ENCODE measurements around the gene RAPGEF1. TPM values are rescaled to one million over a fixed set of nuclear protein-coding genes. Genes with fewer than 3 reads are reported as not detected.

Gene RAPGEF1
- total and polyA plus RNA-seq, 9 donors: 17.0 to 64.4 (median 36.4) TPM

DNA sequence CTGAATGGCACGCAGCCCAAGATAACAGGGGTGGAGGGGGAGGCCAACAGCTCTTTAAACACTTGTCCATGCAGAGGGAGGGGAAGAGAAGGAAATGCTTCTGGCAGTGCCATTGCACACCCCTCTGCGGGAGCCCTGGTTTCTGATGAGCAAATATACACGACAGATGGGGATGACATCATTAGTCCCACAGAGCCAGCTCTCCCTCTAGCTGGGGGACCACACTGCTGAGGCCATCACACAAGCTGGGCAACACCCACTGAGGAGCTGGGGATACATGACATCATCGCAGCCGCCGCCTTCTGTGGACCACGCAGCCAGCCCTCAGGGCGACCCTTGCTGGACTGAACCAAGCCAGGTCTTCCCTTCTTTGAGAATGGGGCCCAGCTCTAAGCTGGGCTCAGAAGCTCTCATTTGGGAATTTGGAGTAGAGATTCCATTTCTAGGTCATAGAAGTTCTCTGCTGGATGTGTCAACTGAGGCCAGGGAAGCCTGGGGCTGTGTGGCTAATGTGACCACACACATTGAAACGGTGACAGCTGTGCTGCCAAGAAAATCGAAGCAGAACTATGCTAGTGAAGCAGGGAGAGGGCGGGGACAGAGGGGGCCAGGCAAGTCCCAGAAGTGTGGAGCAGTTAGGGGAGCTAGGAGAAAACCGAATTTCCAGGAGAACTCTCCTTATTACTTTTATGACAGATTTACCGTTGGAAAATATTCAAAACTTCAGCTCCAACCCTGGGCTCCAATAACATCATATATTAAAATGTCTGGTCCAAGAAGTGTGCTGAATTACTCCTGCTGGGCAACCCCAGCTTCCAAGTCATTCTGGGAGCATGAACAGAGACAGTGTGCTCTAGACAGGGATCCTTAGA, 115.0 kb downstream of the RAPGEF1 start:
- no peaks in the 10 kb centered on the region for H3K36me3 ChIP-seq
- H3K4me3 ChIP-seq: no peak overlapping the region
- intact Hi-C loops (cut with DNase I): no loop called here
- no peaks in the 10 kb centered on the region for H3K4me1 ChIP-seq (ENCODE audit: insufficient read depth)
- no peak for TF ChIP-seq EP300 (IDR thresholded peaks at IDR 0.05)
- no peak for TF ChIP-seq POLR2A (IDR thresholded peaks at IDR 0.05)
- TF ChIP-seq, protein P1, sequence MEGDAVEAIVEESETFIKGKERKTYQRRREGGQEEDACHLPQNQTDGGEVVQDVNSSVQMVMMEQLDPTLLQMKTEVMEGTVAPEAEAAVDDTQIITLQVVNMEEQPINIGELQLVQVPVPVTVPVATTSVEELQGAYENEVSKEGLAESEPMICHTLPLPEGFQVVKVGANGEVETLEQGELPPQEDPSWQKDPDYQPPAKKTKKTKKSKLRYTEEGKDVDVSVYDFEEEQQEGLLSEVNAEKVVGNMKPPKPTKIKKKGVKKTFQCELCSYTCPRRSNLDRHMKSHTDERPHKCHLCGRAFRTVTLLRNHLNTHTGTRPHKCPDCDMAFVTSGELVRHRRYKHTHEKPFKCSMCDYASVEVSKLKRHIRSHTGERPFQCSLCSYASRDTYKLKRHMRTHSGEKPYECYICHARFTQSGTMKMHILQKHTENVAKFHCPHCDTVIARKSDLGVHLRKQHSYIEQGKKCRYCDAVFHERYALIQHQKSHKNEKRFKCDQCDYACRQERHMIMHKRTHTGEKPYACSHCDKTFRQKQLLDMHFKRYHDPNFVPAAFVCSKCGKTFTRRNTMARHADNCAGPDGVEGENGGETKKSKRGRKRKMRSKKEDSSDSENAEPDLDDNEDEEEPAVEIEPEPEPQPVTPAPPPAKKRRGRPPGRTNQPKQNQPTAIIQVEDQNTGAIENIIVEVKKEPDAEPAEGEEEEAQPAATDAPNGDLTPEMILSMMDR (IDR thresholded peaks at IDR 0.05): no peak
- H3K27me3 ChIP-seq: no peaks in the 10 kb centered on the region
- WGBS, 3 donors: 81 to 87% (median 85%) methylated on average over 13 of the region's 13 CpGs
- no peak overlapping the region for H3K27ac ChIP-seq
- no peak for DNase-seq
- H3K9me3 ChIP-seq: no peaks in the 10 kb centered on the region

DNA sequence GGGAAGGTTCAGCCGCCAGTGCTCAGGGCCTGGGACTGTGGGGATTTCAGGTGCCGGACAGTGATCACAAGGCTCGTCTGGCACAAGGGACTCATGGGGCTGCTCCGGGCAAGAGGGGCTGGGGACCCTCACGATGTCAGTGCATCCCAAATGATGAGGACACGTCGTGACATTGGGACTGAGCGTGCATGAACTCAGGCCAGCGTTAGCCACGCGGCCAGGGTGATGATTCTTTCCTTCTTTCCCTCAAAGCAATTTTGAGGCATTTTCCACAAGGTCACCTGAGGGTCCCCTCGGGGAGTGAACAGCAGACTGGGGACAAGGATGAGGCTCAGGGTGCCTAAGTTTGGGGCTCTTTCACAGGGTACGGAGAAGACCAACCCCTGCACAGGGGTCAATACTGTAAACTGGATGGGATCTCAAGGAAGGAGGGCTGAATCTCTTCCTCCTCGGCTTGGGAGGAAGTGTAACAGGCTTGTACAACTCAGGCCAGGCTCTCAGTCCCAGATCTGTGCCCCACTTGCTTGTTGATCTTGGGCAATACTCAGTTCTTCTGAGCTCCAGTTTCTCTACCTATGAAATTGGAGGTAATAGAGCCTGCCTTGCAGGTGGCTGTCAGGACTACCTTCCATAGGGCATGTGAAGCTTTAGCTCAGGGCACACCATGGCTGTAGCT, 116.1 kb downstream of the RAPGEF1 start:
- Histone ChIP-seq H3K27ac (no peak overlapping the region), H3K9me3 (no peaks in the 10 kb centered on the region), H3K36me3 (no peaks in the 10 kb centered on the region), H3K4me1 (ENCODE audit: insufficient read depth) (no peaks in the 10 kb centered on the region), H3K4me3 (no peak overlapping the region), H3K27me3 (no peaks in the 10 kb centered on the region)
- DNase-seq: no peak
- WGBS, 3 donors: 86 to 93% (median 90%) methylated on average over 14 of the region's 14 CpGs
- TF ChIP-seq EP300 (IDR thresholded peaks at IDR 0.05) (no peak), POLR2A (IDR thresholded peaks at IDR 0.05) (no peak)
- TF ChIP-seq, protein P1 (IDR thresholded peaks at IDR 0.05): no peak
- intact Hi-C loops (cut with DNase I): no loop called here

DNA sequence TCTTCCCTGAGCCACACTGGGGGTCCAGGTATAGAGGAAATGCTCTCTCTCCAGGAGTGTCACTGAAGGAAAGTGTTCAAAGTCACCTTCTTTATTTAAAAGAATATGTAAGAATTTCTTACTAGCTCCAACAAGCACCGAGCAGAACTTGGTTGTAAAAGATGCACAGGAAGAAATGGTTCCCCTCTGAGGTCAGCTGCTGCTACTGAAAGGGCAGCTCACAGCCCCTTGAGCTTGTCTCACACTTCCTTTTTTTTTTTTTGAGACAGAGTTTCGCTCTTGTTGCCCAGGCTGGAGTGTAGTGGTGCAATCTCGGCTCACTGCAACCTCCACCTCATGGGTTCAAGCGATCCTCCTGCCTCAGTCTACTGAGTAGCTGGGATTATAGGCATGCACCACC, 117.4 kb downstream of the RAPGEF1 start:
- no peak overlapping the region for H3K27ac ChIP-seq
- no peaks in the 10 kb centered on the region for H3K4me1 ChIP-seq (ENCODE audit: insufficient read depth)
- no peaks in the 10 kb centered on the region for H3K36me3 ChIP-seq
- no peaks in the 10 kb centered on the region for H3K9me3 ChIP-seq
- no peak overlapping the region for H3K4me3 ChIP-seq
- WGBS, 3 donors: 87 to 93% (median 89%) methylated on average over 4 of the region's 4 CpGs
- intact Hi-C loops (cut with DNase I): no loop called here
- H3K27me3 ChIP-seq: no peaks in the 10 kb centered on the region
- TF ChIP-seq POLR2A (IDR thresholded peaks at IDR 0.05) (no peak), EP300 (IDR thresholded peaks at IDR 0.05) (no peak)
- TF ChIP-seq, protein P1 (IDR thresholded peaks at IDR 0.05): no peak
- DNase-seq: no peak

DNA sequence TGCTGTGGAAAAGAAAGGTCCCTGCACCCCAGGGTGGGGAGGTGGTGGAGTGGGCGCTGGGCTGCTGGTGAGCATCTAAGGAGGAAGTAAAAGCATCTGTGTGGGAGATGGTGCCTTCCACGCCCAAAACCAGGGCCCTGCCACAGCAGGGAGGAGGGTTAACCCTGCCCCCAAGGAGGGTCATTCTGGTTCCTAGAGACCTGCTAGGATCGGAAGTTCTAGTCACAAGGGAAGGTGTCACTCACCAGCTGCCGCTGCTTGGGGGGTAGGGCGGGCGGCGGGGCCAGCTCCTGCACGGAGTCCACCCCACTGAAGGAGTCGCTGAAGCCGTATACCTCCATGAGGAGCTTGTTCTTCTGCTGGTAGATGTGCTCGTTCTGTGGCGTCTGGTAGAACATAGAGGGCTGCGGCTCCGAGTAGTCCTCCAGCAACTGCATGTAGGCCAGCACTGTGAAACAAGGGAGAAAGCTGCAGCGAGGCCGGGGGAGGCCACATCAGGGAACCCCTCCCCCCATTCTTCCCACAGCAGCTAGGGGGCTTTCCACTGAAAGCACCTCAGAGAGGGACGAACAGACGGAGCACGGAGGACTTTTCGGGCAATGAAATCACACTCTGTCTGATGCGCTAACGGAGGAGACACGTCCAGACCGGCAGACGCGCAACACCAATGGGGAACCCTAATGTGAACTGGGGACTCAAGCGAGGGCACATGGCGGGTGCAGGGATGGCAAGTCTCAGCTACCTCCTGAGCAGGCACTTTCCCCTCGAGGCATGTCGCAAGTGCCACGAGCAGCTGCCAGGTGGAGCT, 118.1 kb downstream of the RAPGEF1 start:
- H3K4me3 ChIP-seq: no peak overlapping the region
- no peak overlapping the region for H3K27ac ChIP-seq
- WGBS, 3 donors: 87 to 90% (median 87%) methylated on average over 31 of the region's 31 CpGs
- H3K9me3 ChIP-seq: no peaks in the 10 kb centered on the region
- TF ChIP-seq EP300 (IDR thresholded peaks at IDR 0.05) (no peak), POLR2A (IDR thresholded peaks at IDR 0.05) (no peak)
- TF ChIP-seq, protein P1 (IDR thresholded peaks at IDR 0.05): no peak
- DNase-seq: no peak
- peaks cover 2% of the 10 kb centered on the region for H3K4me1 ChIP-seq (ENCODE audit: insufficient read depth)
- intact Hi-C loops (cut with DNase I): no loop called here
- H3K27me3 ChIP-seq: no peaks in the 10 kb centered on the region
- no peaks in the 10 kb centered on the region for H3K36me3 ChIP-seq

Data from ovary (tissue), 9 donors.